ENCODE results near the gene UBE2E3.

Gene UBE2E3

DNA sequence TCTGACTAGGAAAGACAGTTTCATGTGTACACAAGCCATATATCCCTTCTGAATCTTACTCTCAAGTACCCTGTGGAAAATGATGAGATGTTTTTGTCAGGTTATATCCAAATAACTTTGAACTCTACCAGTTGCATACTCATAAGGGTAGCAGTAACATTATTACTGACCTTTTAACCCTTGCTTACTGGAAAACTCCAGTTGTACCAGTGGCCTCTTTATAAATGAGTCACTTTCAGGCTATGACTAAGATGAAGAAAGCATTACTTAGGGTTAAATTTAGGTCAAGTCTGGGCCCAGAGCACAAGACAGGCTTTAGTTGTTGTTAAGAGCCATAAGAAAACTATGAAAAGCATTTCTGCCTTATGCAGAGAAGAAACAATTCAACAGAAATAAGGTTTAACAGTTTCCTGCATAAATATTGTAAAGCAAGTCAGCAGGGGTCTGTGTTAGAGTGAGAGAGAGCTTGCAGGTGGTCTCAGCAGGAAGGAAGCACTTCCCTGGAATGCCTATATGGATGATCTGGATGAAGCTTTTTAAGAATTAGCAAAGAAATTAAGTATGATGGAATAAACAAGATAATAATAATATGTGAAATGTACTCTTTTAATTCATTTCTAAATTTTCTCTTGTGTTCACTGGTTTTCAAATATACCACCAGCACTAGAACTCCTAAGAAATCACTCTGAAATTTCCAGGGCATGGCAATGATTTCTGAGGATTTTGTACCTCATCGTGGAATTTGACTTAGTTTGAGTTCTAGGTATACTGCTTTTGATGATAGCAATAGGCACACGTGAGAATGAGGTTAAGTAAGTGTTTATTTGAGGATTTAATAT lies 126.6 kb downstream of the UBE2E3 start:
- no peak for TF ChIP-seq EZH2phosphoT487 (IDR thresholded peaks at IDR 0.05; ENCODE audit: borderline replicate concordance, low read length)
- TF ChIP-seq, protein P1, sequence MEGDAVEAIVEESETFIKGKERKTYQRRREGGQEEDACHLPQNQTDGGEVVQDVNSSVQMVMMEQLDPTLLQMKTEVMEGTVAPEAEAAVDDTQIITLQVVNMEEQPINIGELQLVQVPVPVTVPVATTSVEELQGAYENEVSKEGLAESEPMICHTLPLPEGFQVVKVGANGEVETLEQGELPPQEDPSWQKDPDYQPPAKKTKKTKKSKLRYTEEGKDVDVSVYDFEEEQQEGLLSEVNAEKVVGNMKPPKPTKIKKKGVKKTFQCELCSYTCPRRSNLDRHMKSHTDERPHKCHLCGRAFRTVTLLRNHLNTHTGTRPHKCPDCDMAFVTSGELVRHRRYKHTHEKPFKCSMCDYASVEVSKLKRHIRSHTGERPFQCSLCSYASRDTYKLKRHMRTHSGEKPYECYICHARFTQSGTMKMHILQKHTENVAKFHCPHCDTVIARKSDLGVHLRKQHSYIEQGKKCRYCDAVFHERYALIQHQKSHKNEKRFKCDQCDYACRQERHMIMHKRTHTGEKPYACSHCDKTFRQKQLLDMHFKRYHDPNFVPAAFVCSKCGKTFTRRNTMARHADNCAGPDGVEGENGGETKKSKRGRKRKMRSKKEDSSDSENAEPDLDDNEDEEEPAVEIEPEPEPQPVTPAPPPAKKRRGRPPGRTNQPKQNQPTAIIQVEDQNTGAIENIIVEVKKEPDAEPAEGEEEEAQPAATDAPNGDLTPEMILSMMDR (IDR thresholded peaks at IDR 0.05; ENCODE audit: low read depth, low read length, poor library complexity, severe bottlenecking): no peak
- no peak overlapping the region for H3K27ac ChIP-seq (ENCODE audit: low read depth, low read length)
- H3K9me3 ChIP-seq (ENCODE audit: control insufficient read depth, insufficient read depth, low read length): no peaks in the 10 kb centered on the region
- no peaks in the 10 kb centered on the region for H3K79me2 ChIP-seq (ENCODE audit: control insufficient read depth, low read length)
- H3K4me2 ChIP-seq (ENCODE audit: low read length): no peak overlapping the region
- no peaks in the 10 kb centered on the region for H3K9me2 ChIP-seq (replicated peaks; ENCODE audit: control insufficient read depth, low read length)
- H4K20me1 ChIP-seq (ENCODE audit: control insufficient read depth, insufficient read depth, low read depth, low read length): no peaks in the 10 kb centered on the region
- H3F3A ChIP-seq (ENCODE audit: control insufficient read depth, insufficient read depth): no peaks in the 10 kb centered on the region
- H3K27me3 ChIP-seq (ENCODE audit: control insufficient read depth, low read length): no peaks in the 10 kb centered on the region
- no peaks in the 10 kb centered on the region for H3K36me3 ChIP-seq (ENCODE audit: control insufficient read depth, low read length)
- H3K4me1 ChIP-seq (ENCODE audit: control insufficient read depth, low read length): no peaks in the 10 kb centered on the region
- no peak overlapping the region for H3K4me3 ChIP-seq (ENCODE audit: low read length)

DNA sequence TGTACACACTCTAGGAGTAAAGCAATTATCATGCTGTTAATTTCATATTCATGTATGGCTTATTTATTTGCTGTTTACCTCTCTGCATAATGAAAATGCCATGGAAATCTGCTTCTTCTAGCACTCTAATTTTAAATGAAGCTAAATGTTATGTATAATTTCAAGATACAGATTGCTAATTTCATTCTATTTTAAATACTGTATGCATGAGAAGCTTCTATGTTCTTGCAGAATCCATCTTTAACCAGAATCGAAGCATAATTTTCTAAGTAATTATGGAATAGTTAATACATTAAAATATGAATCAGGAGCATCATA lies 127.2 kb downstream of the UBE2E3 start:
- no peak overlapping the region for H3K27ac ChIP-seq (ENCODE audit: low read depth, low read length)
- no peaks in the 10 kb centered on the region for H3K9me3 ChIP-seq (ENCODE audit: control insufficient read depth, insufficient read depth, low read length)
- H3K27me3 ChIP-seq (ENCODE audit: control insufficient read depth, low read length): no peaks in the 10 kb centered on the region
- H3K36me3 ChIP-seq (ENCODE audit: control insufficient read depth, low read length): no peaks in the 10 kb centered on the region
- TF ChIP-seq, protein P1 (IDR thresholded peaks at IDR 0.05; ENCODE audit: low read depth, low read length, poor library complexity, severe bottlenecking): no peak
- no peak for TF ChIP-seq EZH2phosphoT487 (IDR thresholded peaks at IDR 0.05; ENCODE audit: borderline replicate concordance, low read length)
- no peak overlapping the region for H3K4me3 ChIP-seq (ENCODE audit: low read length)
- no peaks in the 10 kb centered on the region for H3K4me1 ChIP-seq (ENCODE audit: control insufficient read depth, low read length)
- no peaks in the 10 kb centered on the region for H3K79me2 ChIP-seq (ENCODE audit: control insufficient read depth, low read length)
- no peaks in the 10 kb centered on the region for H3K9me2 ChIP-seq (replicated peaks; ENCODE audit: control insufficient read depth, low read length)
- H3F3A ChIP-seq (ENCODE audit: control insufficient read depth, insufficient read depth): no peaks in the 10 kb centered on the region
- no peak overlapping the region for H3K4me2 ChIP-seq (ENCODE audit: low read length)
- H4K20me1 ChIP-seq (ENCODE audit: control insufficient read depth, insufficient read depth, low read depth, low read length): no peaks in the 10 kb centered on the region

DNA sequence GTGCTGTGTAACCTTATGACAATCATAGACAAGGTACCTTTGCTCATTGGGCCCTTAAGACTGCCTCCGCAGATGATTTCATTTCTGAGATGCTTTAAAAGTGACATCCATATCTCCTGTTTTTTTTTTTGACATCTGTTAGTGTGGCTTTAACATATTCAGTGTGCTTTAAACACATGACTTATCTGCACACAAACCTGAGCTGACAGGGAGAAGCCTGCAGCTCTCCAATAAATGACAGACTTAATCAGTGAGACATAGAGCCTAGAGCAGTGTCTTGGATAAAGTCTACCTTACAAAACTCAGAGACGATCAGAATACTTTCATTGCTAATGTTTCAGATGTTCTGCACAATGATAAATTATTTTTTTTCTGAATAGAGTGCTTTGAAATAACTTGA lies 130.7 kb downstream of the UBE2E3 start:
- Histone ChIP-seq H3F3A (ENCODE audit: control insufficient read depth, insufficient read depth) (no peaks in the 10 kb centered on the region), H3K36me3 (ENCODE audit: control insufficient read depth, low read length) (no peaks in the 10 kb centered on the region), H3K27me3 (ENCODE audit: control insufficient read depth, low read length) (no peaks in the 10 kb centered on the region), H3K4me2 (ENCODE audit: low read length) (no peak overlapping the region), H3K4me3 (ENCODE audit: low read length) (no peak overlapping the region), H3K4me1 (ENCODE audit: control insufficient read depth, low read length) (no peaks in the 10 kb centered on the region), H3K9me3 (ENCODE audit: control insufficient read depth, insufficient read depth, low read length) (no peaks in the 10 kb centered on the region), H3K79me2 (ENCODE audit: control insufficient read depth, low read length) (no peaks in the 10 kb centered on the region), H4K20me1 (ENCODE audit: control insufficient read depth, insufficient read depth, low read depth, low read length) (no peaks in the 10 kb centered on the region), H3K9me2 (replicated peaks; ENCODE audit: control insufficient read depth, low read length) (no peaks in the 10 kb centered on the region), H3K27ac (ENCODE audit: low read depth, low read length) (no peak overlapping the region)
- TF ChIP-seq, protein P1 (IDR thresholded peaks at IDR 0.05; ENCODE audit: low read depth, low read length, poor library complexity, severe bottlenecking): no peak
- no peak for TF ChIP-seq EZH2phosphoT487 (IDR thresholded peaks at IDR 0.05; ENCODE audit: borderline replicate concordance, low read length)

All from DOHH2 (cell line).